NCI-H82 (cell line): ENCODE data around the gene LRP1B.

Experiments
- DNase-seq: peaks from one replicate; lab custom pipeline; 2025; lab: John Stamatoyannopoulos, UW

The LRP1B gene

DNA sequence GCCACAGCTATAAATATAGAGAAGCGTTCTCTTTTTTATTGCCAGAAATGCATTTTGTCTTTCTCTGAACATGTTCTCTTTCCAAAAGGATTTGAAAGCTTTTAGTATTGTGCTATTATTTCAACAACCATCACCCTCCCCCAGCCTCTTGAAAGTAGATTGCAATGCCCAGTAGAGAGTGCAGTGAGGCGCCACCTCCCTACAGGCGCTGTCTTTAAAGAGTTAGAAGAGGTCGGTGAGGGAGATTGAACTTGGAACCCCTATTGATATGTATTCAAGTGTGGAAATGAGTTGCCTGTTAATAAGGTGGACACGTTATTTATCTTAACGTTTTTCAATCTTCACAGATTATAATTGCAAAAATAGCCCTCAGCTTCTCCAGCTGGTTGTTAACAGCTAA lies 360.3 kb downstream of the LRP1B start:
- DNase-seq: peak; percentile 34

DNA sequence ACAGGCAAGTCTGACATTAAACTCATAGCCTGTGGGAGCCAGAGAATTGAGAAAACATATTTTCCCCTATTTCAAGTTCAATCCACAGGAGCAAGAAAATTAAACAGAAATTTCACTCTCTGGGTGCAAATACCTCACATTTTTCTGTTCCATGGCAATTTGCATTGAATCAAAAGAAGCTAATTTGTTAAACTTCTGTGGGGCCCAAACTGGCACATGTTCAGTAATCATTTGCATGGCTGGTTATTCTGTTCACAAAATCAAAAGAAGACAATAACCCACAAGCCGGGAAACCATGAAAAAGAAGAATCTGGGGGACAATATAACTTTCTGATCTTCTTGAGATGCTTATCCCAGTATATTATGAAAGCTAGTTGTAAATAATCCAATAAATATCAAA lies 363.1 kb downstream of the LRP1B start:
- DNase-seq: no peak

DNA sequence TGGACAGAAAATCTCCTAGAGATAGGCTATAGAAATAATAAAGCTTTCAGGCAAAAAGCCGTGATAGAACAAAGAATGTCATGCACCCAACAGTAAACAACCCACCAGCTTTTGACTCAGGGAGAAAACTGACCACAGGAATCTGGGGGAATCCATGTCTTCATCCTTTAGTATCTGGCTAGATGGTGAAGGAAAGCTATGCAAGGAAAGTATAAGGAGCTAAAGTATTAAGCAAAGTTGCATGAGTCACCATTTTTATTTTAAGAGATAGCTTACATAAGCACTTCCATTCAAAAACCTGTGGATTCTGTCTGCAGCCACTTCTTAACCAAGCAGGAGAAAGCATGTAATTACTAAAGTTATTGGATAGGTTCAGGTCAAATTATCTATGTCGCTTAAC lies 363.8 kb downstream of the LRP1B start:
- DNase-seq: no peak

DNA sequence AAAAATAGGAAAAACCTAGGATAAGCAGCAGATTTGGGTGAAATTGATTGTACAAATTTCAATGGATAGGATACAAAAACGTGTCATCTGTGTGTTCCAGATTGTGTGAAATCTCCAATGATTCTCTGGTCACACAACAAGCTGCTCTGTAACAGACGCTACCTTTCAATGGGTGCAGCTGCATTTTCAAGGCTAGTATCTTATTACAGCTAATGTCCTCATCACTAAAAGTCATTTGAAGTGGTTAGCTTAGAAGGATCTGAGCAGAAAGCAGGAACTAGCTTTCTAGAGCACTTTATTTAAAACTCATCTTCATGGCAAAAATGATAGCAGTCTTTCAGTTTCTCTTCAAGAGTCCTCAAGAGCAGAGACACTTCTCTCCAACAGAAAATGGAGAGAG lies 364.6 kb downstream of the LRP1B start:
- DNase-seq: peak; percentile 32

DNA sequence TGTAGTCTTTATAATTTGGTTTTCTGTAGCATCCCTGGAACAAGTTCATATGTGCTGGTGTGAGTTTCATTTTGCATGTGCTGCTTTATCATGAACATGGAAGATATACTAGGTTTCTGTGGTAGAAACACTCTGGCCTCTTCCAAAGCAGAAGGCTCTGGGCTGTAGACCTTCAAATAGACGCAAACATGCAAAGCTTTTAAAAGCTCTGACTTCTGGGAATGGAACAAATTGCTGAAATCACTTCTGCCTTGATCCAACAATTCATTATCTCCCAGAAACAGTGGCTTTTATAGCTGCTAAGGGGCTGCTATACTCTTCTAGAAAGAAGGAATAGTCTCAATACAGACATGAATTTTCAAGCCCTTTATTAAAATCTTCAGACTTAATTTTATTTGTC lies 382.2 kb downstream of the LRP1B start:
- no peak for DNase-seq

DNA sequence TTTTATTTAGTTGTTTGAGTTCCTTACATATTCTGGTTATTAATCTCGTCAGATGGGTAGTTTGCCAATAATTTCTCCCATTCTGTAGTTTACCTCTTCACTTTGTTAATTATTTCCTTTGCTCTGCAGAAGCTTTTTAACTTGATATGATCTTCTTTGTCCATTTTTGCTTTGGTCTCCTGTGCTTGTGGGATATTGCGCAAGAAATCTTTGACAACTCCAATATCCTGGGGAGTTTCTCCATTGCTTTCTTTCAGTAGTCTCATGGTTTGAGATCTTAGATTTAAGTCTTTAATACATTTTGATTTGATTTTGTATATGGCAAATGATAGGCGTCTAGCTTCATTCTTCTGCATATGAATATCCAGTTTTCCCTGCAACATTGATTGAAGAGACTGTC lies 389.2 kb downstream of the LRP1B start:
- DNase-seq: no peak

DNA sequence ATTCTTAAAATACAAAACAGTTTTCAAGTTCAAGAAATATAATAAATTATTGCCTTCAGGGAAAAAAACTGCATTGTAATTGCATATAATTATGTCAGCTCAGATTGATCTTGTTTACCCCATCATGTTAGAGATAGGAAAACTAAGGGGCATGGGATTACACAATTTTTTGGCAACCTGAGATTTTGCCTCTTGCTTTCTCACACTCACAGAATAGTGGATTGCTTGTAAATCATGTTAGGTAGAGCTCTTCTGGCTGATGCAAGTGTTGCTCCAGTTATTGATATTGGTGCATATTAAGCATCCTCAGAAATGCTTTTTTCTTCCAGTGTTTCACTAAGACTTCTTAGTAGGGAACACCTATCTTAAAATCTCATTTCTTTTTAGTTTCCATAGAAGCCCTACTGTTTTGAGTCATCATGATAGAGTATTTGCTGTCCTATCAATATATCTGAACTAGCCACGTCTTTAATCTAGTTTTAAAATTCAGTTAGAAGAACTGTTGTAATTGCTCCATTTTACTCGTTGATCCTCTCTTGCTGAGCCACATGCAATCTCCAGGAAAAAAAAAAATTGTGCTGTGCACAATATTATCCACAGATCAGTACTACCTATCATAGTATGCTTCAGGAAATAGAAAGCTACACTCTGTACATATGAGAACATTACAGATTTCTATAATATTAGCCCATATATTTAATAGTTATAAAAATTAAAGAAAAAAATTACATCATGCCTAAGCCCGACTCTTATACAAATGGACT lies 393.1 kb downstream of the LRP1B start:
- DNase-seq: no peak

DNA sequence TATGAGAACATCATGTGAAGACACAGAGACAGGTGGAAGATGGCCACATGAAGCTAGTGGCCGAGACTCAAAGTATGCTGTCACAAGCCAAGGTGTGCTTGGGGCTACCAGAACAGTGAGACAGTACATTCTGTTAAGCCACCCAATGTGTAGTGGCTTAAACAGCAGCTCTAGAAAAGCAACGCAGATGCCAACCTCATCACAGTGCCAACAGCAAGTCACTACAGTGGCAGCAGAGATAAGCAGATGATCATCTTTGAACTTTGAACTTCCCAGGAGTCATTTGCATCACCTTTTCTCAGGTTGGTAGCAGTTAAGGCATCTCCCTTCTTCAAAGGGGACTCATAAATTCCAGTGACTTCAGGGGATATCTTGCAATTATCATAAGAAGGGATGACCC lies 394.4 kb downstream of the LRP1B start:
- no peak for DNase-seq

DNA sequence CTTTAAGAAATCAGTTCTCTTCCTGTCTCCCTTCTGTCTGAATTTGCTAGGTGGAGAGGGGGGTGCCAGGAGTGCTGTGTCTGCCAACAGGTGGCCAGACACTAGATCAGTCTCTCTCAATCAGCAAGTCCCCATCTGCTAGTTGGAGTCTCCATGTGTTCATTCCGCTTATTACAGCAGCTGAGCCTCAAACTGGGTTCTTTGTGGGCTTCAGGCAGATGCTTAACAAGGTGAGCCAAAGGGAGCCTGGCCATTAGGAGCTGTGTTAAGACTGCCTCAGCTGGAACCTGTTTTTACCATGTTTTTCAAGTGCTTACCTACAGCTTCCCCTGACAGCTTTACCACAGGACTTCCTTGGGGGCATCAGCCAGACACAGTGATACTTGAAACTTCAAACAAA lies 401.9 kb downstream of the LRP1B start:
- peak; percentile 98 for DNase-seq

DNA sequence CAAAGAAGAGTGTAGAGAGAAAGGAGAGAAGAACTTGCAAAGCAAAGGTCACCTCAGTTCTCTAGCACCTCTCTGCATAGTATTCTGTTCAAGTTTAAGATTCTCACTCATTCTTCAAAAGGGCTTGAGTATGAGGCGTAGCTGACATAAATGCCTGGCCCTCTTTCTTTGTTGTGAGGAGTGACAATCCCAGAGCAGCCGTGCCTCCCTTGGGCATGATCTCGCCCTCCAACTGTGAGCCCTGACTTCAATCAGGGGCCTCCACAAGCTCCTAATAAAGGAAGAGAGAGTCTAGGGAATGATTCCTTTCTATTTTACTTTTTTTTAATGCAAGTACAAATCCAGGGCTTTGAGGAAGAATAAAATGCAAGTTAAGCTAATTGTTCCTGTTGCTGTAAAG lies 402.7 kb downstream of the LRP1B start:
- DNase-seq: peak; percentile 14

DNA sequence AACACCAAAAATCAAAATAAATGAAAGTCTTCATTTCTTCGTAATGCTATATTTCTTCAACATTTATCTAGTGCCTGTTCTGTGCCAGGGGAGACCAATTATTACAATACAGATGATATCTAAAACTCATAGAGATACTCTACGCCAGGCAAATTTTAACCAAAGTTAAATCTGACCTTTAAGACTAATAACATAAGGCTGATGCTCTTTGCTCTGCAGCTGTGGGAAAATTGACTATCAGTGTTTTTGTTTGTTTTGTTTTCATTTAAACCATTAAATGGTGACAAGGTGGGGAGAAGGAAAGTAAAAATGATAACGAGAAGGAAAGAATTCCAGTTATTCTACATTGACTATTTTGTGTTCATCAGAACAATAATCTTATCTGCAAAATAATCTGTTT lies 406.4 kb downstream of the LRP1B start:
- no peak for DNase-seq

DNA sequence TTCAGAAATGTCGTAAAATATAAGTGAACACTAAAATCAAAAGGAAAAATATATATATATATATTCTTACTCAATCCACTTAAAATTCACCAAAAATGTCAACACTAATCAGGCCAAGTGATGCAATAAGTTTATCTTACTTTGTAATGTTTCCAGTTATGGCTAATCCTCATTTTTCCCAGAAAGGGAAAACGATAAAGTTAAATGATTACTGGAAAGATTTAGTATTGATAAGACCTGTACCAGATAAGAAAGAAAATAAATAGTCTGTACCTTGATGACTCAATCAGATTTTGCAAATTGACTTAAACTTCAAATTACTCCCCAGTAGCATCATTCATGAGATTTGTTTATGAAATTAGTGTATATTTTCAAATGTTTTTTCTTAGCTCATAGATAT lies 407.0 kb downstream of the LRP1B start:
- no peak for DNase-seq

DNA sequence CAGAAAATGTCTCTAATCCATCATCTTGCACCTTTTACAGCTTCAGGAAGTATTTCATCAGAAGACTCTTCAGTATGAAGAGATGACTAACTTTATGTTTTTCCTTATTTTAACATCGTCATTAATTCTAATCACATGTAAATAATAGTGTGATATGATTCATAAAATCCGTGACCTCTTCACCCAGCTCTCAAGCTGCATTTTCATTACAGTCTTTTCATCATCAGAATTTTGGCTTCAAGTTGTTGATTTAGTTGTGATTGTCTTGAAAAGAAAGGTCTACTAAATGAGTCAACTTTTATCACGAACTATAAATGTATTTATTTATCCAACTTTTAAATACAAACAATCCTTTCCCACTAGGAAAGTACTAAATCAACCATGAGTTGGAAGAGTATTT lies 410.3 kb downstream of the LRP1B start:
- no peak for DNase-seq

DNA sequence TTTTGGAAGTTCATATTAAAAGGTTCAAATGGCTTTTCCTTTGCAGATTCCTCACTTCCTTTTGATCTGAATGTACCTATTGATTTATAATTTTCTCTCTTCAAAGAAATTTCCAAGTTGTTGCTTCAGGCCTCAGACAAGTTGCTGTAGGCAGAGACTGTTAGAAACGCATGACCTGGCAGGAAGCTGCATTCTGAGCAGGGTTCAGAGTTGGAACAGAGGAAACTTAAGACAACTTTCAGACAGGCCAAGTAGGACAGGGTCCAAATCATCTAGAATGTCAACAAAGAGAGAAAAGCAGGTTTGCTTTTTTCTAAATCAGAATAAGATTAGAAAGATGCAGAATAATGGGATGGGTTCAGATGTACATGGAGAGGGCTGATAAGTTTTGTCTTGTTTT lies 416.3 kb downstream of the LRP1B start:
- no peak for DNase-seq

DNA sequence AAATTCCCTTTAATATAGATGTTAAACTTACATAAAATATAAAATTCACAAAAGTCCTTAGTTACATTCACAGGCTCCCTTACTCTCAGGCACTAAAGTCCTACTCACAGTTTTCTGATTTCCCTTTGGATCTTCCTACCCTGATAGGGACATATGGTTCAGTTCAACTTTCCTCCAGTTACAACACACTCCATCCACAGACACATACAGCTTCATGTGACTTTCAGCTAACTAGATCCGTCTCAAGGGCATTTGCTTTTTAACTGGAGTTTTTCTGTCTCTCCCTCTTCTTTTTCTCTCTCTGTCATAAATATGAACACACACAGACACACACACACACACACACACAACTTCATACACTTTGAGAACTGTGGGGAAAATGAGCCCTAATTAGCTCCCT lies 419.2 kb downstream of the LRP1B start:
- no peak for DNase-seq

DNA sequence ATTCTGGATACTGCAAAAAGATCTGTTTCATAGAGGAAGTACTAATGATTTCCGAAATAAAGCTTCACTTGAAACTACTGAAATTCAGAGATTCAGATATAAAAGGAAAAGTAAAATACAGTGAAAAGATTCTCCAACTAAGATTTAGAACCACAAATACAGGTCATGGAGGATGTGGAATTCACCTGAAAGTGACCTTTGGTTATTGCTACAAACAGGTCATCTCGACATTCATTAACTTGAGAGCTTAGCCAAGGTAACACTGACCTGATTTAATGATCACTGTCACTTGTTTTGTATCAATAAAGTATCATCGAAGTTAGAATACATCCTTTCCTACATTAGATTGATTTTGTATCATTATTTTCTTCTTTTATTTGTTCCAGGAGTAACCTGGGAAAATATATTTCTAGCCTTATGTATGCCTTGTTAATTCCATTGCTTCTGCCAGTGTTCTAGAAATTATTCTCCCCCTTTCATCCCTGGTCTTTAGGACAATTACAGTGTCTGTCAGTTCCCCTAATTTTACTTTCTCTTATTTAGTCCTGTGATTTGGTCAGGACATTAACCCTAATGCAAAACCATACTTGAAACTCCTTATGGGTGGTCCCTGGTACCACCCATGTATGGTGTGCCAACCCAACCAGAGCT lies 420.1 kb downstream of the LRP1B start:
- no peak for DNase-seq

DNA sequence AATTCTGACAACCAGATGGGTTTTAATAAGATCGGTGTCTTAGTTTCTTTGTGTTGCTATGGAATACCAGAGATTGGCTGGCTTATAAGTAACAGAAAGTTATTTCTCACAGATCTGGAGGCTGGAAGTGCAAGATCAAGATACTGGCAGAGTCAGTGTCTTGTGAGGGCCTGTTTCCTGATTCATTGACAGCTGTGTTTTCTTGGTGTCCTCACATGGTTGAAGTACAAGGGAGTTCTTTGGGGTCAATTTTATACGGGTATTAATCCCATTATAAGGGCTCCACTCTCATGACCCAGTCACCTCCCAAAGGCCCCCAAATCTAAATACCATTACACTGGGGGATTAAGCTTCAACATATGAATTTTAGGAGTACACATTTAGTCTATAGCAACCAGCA lies 421.1 kb downstream of the LRP1B start:
- DNase-seq: peak; percentile 28

DNA sequence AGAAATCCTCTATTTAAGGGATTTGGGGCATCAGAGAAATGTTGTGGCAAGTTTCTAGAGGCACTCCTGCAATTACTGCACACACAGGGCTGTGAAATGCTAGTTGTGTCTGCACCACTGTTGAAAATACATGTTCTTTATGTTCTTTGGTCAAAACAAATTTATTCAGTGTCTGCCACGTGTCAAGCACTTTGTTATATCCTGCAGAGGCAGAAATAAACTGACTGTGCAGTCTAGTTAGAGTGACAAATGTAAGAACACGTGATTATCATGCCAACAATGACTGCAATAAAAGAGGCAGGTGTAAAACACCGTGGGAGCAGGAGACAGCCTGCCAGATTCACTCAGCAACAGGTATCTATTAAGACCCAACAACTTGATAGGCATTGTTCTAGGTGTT lies 423.3 kb downstream of the LRP1B start:
- DNase-seq: no peak

DNA sequence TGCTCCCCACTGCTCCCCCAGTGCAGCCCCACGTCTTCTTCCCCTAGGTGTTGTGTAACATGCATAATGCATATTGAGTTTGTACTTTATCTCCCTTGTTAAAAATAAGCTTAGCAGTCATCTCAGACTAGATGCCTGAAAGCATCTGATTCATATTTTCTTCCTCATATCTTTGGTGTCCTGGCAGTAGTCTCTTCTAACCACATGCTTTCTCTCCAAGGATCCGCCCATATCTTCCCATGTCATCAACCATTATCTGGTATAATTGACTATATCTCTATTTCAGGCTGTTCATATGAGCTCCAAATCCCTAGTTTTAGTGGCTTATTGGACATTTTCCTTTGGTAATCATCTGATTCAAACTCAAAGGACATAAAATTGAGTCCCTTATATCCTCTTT lies 426.3 kb downstream of the LRP1B start:
- no peak for DNase-seq

DNA sequence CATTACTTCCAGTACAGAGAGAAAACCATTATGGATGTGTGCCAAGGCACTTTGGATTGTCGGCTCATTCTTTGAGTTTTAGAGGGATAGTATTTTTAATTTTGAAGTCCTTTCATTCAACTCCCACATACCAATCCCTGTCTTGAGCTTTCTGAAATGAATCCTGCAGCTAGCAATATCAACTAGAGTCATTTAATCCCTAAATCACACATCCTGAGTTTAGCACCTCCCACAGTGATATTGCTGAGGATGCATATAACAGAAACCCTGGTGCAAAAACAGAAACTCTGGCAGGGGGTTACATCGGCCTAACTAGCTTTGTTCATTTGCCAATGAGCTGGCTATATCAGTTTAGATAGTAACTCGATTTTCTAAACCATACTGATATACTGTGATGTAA lies 427.3 kb downstream of the LRP1B start:
- peak; percentile 64 for DNase-seq

DNA sequence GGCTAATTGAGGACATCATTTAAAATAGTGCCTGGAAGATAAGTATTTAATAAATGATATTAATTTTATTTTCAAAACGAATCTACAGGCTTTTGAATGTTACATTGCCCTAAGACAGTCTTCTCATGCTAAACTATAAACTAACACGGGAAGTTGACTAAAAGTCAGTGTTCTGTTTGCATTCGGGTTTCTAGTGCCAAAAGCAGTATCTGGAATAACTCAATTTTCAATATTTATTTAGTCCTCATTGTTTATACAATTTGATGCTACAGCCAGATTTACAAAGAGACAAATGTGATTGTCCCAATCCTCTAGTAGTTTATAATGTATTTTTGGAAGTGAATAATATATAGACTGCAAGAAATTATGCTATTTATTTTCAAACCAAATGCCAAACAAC lies 429.2 kb downstream of the LRP1B start:
- no peak for DNase-seq

DNA sequence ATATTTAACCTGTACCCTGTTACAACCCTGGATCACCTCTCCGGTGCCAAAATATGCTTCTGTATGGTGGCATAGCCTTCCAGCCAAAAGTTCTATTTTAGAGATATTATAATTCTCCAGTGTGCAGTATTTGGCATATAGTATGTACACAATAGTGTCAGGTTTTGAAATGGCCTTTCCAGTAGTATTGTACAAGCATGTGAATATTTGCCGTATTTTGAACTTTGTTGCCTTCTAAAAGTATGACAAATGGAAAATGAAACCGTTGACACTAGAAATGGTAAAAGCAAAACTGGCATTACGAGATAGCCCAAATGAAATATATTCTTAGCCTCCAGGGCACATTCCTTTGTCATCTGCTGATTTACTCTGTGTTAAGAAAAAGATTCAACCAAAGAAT lies 431.2 kb downstream of the LRP1B start:
- no peak for DNase-seq

DNA sequence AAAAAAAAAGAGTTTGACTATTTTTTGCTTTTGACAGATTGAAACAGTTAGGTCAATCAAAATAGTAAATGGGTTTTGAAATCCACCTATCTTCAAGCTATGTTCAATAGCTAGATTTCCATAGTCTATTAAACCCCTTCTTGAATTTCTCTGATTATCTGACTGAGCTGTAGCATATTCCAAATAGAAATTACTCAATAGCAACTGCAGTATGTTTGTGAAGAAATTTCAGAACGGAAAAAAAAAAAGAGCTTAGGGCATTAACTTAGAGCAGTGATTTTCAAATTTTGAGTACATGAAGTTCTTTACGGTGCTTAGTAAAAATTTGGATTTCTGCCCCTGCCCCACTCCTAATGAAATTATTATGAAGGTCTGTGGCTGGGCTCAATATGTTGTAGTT lies 432.3 kb downstream of the LRP1B start:
- DNase-seq: no peak

DNA sequence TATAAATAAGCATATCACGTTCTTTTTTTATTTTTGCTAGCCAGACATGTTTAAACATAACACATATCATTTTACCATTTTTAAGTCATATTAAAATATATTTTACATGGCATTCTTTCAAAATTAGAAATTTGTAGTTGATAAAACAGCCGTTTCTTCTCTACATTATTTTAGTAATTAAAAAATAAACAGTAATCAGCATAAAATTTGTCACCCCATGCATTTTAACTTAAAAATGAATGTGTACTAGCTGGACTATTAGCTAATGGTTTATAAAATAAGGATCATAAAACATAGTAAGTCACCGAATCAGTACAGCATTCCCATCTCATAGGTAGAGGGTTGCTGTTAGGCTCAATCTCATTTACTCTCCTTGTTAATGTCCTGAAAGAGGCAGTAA lies 433.8 kb downstream of the LRP1B start:
- no peak for DNase-seq
